ENCODE results near the gene LDB3.

The LDB3 gene

GRCh38 chr10:86742230-86742629 lies 73.9 kb downstream of the LDB3 start:
- no peak for DNase-seq

GRCh38 chr10:86744067-86744725 lies 75.9 kb downstream of the LDB3 start:
- no peak for DNase-seq

GRCh38 chr10:86747796-86748581 lies 79.7 kb downstream of the LDB3 start:
- DNase-seq = no peak

GRCh38 chr10:86749854-86750253 lies 81.5 kb downstream of the LDB3 start:
- no peak for DNase-seq

- no peak for DNase-seq
Observed at GRCh38 chr10:86751477-86751876, 83.2 kb downstream of the LDB3 start.

- no peak for DNase-seq
Observed at GRCh38 chr10:86752311-86752710, 84.0 kb downstream of the LDB3 start.

GRCh38 chr10:86753051-86753450 lies 84.7 kb downstream of the LDB3 start:
- DNase-seq = no peak

- DNase-seq = no peak
Observed at GRCh38 chr10:86753638-86754434, 85.5 kb downstream of the LDB3 start.

GRCh38 chr10:86755454-86755739 lies 87.1 kb downstream of the LDB3 start:
- DNase-seq = no peak

- peak; percentile 48 for DNase-seq
Observed at GRCh38 chr10:86755740-86756510, 87.6 kb downstream of the LDB3 start.

- no peak for DNase-seq
Observed at GRCh38 chr10:86756511-86757112, 88.3 kb downstream of the LDB3 start, which contains the start of gene BMPR1A. Gene BMPR1A, plus strand, starts transcription at chr10:86756619. Its CDS starts 119,400 bp downstream, at chr10:86876019.

- DNase-seq = peak; percentile 23
Observed at GRCh38 chr10:86757113-86757972, 89.0 kb downstream of the LDB3 start.

GRCh38 chr10:86758189-86759072 lies 90.1 kb downstream of the LDB3 start:
- no peak for DNase-seq

- no peak for DNase-seq
Observed at GRCh38 chr10:86759073-86759672, 90.9 kb downstream of the LDB3 start.

GRCh38 chr10:86763404-86763803 lies 95.1 kb downstream of the LDB3 start:
- DNase-seq = no peak

GRCh38 chr10:86765548-86765947 lies 97.2 kb downstream of the LDB3 start:
- no peak for DNase-seq

GRCh38 chr10:86768412-86769062 lies 100.2 kb downstream of the LDB3 start:
- no peak for DNase-seq

GRCh38 chr10:86769991-86770390 lies 101.7 kb downstream of the LDB3 start:
- no peak for DNase-seq

- DNase-seq = no peak
Observed at GRCh38 chr10:86770412-86770960, 102.2 kb downstream of the LDB3 start.

Measured in NCI-H1694 (cell line).